GM18505 (cell line): Measurements from ENCODE around the gene NUP153.

Source experiments
- ATAC-seq: cut with Tn5 transposase; IDR thresholded peaks from one replicate; pipeline ENCODE4 v1.9.1; 2021; ENCODE audit not compliant: unreplicated experiment
- POLR2A ChIP-seq: IDR thresholded peaks from 4 replicates; pipeline ENCODE4 v1.6.1; 2011; ENCODE audit warnings: borderline replicate concordance; ENCODE audit not compliant: insufficient read depth, insufficient read length; ENCODE audit errors: extremely low read depth

Gene NUP153

GRCh38 chr6:17662585-17662984 lies 44.1 kb downstream of the NUP153 start:
- no peak for ATAC-seq
- TF ChIP-seq POLR2A: no peak

DNA sequence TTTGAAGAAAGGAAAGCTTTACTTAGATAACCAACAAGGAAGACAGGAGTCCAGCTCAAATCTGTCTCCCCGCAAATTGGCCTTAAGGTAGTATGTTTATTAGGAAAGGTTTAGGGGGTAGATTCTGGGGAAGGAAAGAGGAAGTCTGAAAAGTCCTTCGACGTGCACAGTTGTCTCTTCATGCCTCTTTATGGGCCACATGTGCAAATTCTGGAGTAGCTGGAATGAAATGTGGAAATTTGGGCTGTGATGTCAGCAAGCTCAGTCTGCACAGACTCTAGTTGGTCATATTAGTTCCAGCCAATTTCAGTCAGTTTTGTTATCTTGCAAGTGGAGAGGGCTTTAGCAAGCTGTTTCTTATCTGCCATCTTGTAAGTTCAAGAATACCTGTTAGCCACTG lies 50.1 kb downstream of the NUP153 start:
- no peak for ATAC-seq
- TF ChIP-seq POLR2A: no peak

DNA sequence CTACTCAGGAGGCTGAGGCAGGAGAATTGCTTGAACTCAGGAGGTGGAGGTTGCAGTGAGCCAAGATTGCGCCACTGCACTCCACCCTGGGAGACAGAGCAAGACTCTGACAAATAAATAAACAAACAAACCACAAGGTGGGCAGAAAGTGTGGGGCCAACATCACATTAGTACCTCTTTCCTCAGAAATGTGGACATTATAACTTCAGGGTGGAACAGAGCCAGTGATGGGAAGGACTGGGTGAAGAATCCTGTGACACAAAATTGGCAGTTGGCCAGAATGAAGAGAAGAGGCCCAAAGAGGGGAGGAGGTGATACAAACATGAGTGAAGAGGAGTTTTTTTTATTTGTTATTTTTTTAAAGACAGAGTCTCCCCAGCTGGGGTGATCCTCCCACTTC lies 50.6 kb downstream of the NUP153 start:
- ATAC-seq: no peak
- TF ChIP-seq POLR2A: no peak

GRCh38 chr6:17653198-17653882 lies 53.4 kb downstream of the NUP153 start:
- no peak for TF ChIP-seq POLR2A

DNA sequence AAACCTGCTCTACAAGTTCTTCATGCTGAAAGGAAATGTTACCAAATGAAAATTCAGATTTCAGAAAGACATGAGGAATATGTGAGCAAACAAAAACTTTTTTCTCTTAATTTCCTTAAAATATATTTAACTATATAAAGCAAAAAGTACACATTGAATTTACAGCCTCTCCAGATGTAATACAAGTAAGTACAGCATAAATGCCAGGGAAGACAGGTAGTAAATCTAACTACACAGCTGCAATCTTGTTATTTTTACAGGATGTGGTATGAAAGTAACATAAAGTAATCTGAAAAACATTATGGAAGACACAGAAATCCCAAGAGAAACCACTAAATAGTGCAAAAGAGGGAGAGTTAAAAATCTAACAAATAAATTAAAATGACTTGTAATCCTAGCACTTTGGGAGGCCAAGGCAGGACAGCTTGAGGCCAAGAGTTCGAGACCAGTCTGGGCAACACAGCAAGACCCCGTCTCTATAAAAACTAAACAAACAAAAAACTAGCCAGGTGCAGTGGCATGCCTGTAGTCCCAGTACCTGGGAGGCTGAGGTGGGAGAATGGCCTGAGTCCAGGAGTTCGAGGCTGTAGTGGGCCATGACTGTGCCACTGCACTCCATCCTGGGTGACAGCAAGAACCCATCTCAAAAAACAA lies 55.9 kb downstream of the NUP153 start:
- ATAC-seq: no peak

More at GRCh38 chr6:17653198-17653882, 53.4 kb downstream of the NUP153 start:
- ATAC-seq: no peak

DNA sequence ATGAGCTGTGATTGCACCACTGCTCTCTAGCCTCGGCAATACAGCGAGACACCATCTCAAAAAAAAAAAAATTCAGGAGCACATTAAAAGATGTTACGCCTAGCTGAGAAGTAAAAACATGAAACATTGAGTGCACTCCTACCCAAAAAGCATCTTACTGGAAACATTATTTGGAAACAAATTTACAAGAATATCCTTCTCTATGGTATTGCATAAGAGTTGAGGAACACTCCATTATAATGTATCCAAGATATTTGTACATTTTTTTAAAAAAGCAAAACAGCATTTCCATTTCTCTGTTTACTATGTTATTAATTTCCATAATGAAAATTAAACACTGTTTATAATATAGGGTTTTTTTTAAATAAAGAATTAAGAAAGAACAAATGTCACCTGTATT lies 58.0 kb downstream of the NUP153 start:
- no peak for TF ChIP-seq POLR2A
- no peak for ATAC-seq

More for the DNA sequence above, 55.9 kb downstream of the NUP153 start:
- TF ChIP-seq POLR2A: no peak

DNA sequence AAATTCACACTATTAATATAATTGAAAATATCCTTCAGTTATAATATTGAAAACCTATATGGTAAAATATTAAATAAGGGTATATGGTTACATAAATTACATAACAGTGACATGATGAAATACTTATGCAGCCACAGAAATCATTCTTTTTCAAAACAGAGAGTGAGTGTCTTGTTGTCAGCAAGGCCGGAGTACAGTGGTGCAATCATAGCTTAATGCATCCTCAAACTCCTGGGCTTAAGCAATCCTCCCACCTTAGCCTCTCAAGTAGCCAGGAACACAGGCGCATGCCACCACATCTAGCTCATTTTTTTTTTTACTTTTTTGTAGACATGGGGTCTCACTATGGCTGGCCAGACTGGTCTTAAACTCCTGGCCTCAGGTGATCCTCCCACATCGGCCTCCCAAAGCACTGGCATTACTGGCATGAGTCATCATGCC lies 66.2 kb downstream of the NUP153 start:
- no peak for TF ChIP-seq POLR2A
- no peak for ATAC-seq

GRCh38 chr6:17638212-17638715 lies 68.5 kb downstream of the NUP153 start:
- ATAC-seq: no peak
- TF ChIP-seq POLR2A: no peak

GRCh38 chr6:17635568-17635967 lies 71.2 kb downstream of the NUP153 start:
- no peak for ATAC-seq
- TF ChIP-seq POLR2A: no peak

GRCh38 chr6:17633465-17634188 lies 73.1 kb downstream of the NUP153 start:
- TF ChIP-seq POLR2A: no peak
- ATAC-seq: no peak

DNA sequence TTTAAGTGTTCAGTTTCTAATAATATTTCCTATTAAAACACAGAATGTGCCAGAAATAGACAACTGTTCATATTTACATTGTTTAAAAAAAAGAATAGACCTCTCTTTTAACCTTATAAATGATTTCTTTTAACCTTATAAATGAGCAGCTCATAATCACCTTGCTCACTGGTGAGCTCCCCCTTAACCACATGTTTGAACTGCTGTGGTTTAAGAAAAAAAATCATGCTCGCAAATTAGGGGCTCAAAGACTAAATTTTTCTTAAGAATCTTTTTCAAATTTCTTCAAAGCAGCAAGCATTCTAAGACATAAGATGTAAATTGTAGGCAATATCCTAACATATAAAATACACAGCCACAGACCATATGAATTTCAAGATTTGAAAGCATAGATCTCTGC lies 73.8 kb downstream of the NUP153 start:
- ATAC-seq: no peak
- TF ChIP-seq POLR2A: no peak

DNA sequence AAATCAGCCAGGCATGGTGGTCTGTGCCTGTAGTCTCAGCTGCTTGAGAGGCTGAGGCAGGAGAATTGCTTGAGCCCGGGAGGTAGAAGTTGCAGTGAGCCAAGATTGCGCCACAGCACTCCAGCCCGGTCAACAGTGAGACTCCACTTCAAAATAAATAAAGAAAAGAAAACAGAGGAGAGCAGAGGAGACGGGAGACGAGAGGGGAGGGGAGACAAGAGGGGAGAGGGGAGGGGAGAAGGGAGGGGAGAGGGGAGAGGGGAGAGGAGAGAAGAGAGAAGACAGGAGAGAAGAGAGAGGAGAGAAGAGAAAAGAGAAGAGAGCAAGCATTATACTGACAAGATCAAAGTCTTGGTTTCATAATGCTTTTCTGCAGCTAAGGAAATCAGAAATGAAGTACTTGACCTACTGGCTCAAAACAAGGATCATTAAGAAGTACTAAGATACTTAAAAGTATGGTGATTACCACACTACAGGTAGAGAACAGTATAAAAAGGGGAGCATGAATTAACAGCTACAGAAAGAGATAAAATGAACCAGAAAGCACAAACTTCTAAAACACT lies 76.1 kb downstream of the NUP153 start:
- TF ChIP-seq POLR2A: no peak
- no peak for ATAC-seq

DNA sequence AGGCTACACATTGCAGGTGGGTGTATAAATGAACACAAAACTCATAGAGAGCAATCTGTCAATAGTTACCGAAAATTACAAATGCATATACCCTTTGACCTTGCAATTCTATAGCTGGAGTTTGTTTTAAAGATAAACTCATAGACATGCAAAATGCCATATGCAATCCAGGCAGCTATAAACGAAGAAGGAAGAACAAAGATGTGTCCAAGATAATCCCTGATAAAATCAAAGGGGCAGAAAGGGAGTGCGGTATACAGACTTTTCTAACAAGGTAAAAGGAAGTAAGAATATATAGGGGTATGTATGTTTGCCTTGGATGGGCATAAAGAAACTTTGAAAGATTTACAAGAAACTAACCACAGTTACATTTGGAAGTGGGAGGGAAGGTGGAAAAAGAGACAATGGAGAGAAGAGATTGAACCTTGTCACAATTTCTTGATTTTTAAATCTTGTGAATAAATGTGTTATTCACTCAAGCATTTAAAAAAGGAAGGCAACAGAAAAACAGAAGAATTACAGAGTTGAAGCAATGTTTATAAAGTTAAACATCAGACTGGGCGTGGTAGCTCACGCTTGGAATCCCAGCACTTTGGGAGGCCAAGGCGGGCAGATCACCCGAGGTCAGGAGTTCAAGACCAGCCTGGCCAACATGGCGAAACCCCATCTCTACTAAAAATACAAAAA lies 76.8 kb downstream of the NUP153 start:
- no peak for ATAC-seq

More for the DNA sequence above, 76.8 kb downstream of the NUP153 start:
- no peak for TF ChIP-seq POLR2A
